B cell (primary cell): ENCODE results near the gene PCIF1.

Experiments
- CTCF ChIP-seq: fragments of 200-600 bp; IDR thresholded peaks from one replicate; pipeline ENCODE4 v1.8.0; 2022; ENCODE audit warnings: antibody characterized with exemption, mild to moderate bottlenecking
- EZH2 ChIP-seq: IDR thresholded peaks from 2 replicates; pipeline ENCODE4 v1.6.1; 2012; ENCODE audit warnings: borderline replicate concordance, low read depth, mild to moderate bottlenecking, moderate library complexity, low read length; ENCODE audit not compliant: insufficient read depth, poor library complexity, severe bottlenecking

DNA sequence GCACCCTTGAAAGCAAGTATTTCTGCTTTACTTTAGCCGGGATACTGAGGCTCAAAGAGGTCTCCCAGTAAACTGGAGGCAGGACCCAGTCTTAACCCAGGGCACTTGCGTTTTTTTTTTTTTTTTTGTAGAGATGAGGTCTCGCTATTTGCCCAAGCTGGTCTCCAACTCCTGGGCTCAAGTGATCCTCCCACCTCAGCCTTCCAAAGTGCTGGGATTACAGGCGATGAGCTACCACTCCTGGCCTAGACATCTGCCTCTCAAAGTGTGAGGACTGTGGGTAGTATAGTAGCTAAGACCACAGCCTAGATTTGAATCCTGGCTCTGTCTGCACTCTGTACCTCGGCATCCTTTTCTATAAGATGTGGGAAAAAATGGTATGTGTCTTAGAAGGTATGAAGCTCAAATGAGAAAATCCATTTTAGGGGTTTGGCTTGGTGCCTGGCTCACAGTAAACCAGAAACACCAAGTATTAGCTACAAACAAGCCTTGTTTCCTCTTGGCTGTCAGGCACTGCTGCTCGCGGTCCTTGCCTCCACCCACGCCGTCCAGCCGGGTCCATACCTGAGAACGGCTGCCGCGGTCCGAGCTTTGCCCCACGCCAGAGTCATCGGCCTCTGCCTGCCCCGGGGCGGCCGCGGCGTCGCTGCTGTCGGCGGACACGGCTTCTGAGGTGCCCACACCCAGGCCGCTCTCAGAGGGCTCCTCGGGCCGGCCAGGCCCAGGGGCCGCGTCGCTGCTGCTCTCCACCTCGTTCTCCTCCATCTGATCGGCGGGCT, 36.4 kb downstream of the PCIF1 start:
- TF ChIP-seq CTCF (no peak), EZH2 (no peak)
